ENCODE measurements around the gene HAPLN2.

The HAPLN2 gene

DNA sequence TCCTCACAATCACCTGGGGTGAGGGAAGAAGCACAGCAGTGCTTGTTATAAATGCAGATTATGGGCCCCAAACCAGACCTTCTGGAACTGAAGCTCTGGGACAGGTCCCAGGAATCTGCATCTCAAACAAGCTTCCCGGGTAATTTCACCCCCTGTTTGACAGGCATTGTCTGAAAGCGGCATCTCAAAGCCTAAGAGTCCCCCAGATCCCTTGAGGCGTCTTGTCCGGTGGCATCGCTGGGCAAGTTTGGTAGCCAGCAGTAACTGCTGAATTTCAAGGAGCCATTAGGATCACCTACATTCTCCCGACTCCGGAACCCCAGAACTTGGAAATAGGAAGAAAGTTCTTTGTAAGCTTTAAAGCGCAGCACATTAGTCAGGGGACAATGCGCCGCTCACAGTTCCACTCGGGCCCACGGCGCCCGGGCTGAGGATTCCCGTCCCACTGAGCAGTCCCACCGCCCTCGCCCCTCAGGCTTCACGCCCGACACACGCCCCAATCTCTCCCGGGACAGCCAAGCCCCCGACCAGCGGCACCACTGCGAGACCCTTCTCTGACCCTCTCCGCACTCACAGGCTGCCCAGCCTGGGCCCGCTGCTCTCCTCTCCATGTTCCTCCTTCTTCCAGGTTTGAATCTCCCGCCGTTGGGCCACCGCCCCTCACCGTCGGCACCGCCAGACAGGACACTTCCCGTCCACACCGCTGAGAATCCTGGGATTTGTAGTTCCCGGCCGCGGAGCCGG lies 47.1 kb upstream of the HAPLN2 start, which contains the start of gene IQGAP3 (continued):
- TF ChIP-seq, protein P1, sequence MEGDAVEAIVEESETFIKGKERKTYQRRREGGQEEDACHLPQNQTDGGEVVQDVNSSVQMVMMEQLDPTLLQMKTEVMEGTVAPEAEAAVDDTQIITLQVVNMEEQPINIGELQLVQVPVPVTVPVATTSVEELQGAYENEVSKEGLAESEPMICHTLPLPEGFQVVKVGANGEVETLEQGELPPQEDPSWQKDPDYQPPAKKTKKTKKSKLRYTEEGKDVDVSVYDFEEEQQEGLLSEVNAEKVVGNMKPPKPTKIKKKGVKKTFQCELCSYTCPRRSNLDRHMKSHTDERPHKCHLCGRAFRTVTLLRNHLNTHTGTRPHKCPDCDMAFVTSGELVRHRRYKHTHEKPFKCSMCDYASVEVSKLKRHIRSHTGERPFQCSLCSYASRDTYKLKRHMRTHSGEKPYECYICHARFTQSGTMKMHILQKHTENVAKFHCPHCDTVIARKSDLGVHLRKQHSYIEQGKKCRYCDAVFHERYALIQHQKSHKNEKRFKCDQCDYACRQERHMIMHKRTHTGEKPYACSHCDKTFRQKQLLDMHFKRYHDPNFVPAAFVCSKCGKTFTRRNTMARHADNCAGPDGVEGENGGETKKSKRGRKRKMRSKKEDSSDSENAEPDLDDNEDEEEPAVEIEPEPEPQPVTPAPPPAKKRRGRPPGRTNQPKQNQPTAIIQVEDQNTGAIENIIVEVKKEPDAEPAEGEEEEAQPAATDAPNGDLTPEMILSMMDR (tag by site-specific recombination; IDR thresholded peaks at IDR 0.05) = no peak
- TF ChIP-seq ZNF366 (tag by site-specific recombination; conservative IDR thresholded peaks at IDR 0.05) (no peak; the same call in 1 of the 2 replicates), ZNF747 (tag by site-specific recombination; IDR thresholded peaks at IDR 0.05) (no peak), ZNF292 (tag by site-specific recombination; IDR thresholded peaks at IDR 0.05; ENCODE audit: borderline replicate concordance, low read depth) (no peak), ZNF112 (tag by site-specific recombination; IDR thresholded peaks at IDR 0.05) (no peak), ZNF157 (tag by site-specific recombination; IDR thresholded peaks at IDR 0.05) (no peak), ZNF473 (tag by site-specific recombination; IDR thresholded peaks at IDR 0.05) (no peak), ZNF324 (tag by site-specific recombination; IDR thresholded peaks at IDR 0.05) (peak; percentile 82), GLI2 (tag by site-specific recombination; IDR thresholded peaks at IDR 0.05; ENCODE audit: borderline replicate concordance, low read depth) (no peak), ZNF10 (tag by site-specific recombination; IDR thresholded peaks at IDR 0.05) (peak; percentile 75; the same call in 1 of the 2 replicates), KLF10 (tag by site-specific recombination; IDR thresholded peaks at IDR 0.05) (peak; percentile 92), GLIS2 (tag by site-specific recombination; IDR thresholded peaks at IDR 0.05) (no peak), ZNF561 (tag by site-specific recombination; IDR thresholded peaks at IDR 0.05; ENCODE audit: borderline replicate concordance) (no peak; the same call in 1 of the 2 replicates), KLF8 (tag by site-specific recombination; IDR thresholded peaks at IDR 0.05) (peak; percentile 97), ZNF785 (tag by site-specific recombination; IDR thresholded peaks at IDR 0.05) (no peak), ZBTB17 (tag by site-specific recombination; IDR thresholded peaks at IDR 0.05) (peak; percentile 95), ZNF23 (tag by site-specific recombination; IDR thresholded peaks at IDR 0.05; ENCODE audit: borderline replicate concordance) (no peak), MZF1 (tag by site-specific recombination; IDR thresholded peaks at IDR 0.05; ENCODE audit: borderline replicate concordance) (no peak), ZNF621 (tag by site-specific recombination; IDR thresholded peaks at IDR 0.05) (no peak), KLF1 (tag by site-specific recombination; IDR thresholded peaks at IDR 0.05) (peak; percentile 92), ZNF654 (tag by site-specific recombination; IDR thresholded peaks at IDR 0.05; ENCODE audit: low read depth) (no peak), ZNF223 (tag by site-specific recombination; IDR thresholded peaks at IDR 0.05) (no peak), ZNF843 (tag by site-specific recombination; IDR thresholded peaks at IDR 0.05) (0 out of 2 replicates have a peak, but pooled peaks have one; percentile 57), ZEB2 (tag by site-specific recombination; IDR thresholded peaks at IDR 0.05) (peak; percentile 76), ZNF394 (tag by site-specific recombination; IDR thresholded peaks at IDR 0.05; ENCODE audit: borderline replicate concordance) (no peak; the same call in 1 of the 2 replicates), ZNF138 (tag by site-specific recombination; IDR thresholded peaks at IDR 0.05; ENCODE audit: borderline replicate concordance) (no peak), ZBTB21 (tag by site-specific recombination; IDR thresholded peaks at IDR 0.05) (peak; percentile 33; the same call in 1 of the 2 replicates), ZSCAN16 (tag by site-specific recombination; IDR thresholded peaks at IDR 0.05) (no peak), ZNF501 (tag by site-specific recombination; IDR thresholded peaks at IDR 0.05) (peak; percentile 80; the same call in 1 of the 2 replicates), ZNF677 (tag by site-specific recombination; IDR thresholded peaks at IDR 0.05) (no peak), ZNF837 (tag by site-specific recombination; IDR thresholded peaks at IDR 0.05) (no peak), ZFHX2 (tag by site-specific recombination; conservative IDR thresholded peaks at IDR 0.05) (peak; percentile 69), ZNF350 (tag by site-specific recombination; IDR thresholded peaks at IDR 0.05) (no peak), ZBTB8A (tag by site-specific recombination; IDR thresholded peaks at IDR 0.05) (peak; percentile 91)
- TF ChIP-seq, protein P2, sequence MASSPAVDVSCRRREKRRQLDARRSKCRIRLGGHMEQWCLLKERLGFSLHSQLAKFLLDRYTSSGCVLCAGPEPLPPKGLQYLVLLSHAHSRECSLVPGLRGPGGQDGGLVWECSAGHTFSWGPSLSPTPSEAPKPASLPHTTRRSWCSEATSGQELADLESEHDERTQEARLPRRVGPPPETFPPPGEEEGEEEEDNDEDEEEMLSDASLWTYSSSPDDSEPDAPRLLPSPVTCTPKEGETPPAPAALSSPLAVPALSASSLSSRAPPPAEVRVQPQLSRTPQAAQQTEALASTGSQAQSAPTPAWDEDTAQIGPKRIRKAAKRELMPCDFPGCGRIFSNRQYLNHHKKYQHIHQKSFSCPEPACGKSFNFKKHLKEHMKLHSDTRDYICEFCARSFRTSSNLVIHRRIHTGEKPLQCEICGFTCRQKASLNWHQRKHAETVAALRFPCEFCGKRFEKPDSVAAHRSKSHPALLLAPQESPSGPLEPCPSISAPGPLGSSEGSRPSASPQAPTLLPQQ (tag by site-specific recombination; IDR thresholded peaks at IDR 0.05) = peak; percentile 87
- TF ChIP-seq, protein P3, sequence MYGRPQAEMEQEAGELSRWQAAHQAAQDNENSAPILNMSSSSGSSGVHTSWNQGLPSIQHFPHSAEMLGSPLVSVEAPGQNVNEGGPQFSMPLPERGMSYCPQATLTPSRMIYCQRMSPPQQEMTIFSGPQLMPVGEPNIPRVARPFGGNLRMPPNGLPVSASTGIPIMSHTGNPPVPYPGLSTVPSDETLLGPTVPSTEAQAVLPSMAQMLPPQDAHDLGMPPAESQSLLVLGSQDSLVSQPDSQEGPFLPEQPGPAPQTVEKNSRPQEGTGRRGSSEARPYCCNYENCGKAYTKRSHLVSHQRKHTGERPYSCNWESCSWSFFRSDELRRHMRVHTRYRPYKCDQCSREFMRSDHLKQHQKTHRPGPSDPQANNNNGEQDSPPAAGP (tag by site-specific recombination; IDR thresholded peaks at IDR 0.05) = no peak
- TF ChIP-seq, protein P4, sequence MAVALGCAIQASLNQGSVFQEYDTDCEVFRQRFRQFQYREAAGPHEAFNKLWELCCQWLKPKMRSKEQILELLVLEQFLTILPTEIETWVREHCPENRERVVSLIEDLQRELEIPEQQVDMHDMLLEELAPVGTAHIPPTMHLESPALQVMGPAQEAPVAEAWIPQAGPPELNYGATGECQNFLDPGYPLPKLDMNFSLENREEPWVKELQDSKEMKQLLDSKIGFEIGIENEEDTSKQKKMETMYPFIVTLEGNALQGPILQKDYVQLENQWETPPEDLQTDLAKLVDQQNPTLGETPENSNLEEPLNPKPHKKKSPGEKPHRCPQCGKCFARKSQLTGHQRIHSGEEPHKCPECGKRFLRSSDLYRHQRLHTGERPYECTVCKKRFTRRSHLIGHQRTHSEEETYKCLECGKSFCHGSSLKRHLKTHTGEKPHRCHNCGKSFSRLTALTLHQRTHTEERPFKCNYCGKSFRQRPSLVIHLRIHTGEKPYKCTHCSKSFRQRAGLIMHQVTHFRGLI (tag by site-specific recombination; IDR thresholded peaks at IDR 0.05) = no peak
